Measurements from ENCODE around the gene TESPA1. TPM values are rescaled to one million over a fixed set of nuclear protein-coding genes. Genes with fewer than 3 reads are reported as not detected.
A peak's percentile ranks its signal among the peaks of the same experiment; 100 is the strongest.

The TESPA1 gene
- total and polyA plus RNA-seq, 9 of the 15 experiments (the other 6 are each of a cell fraction or from before 2014, with no cell fraction given): 0.72 to 7.1 (median 2.4) TPM

GRCh38 chr12:55019784-55020183 lies 35.2 kb upstream of the TESPA1 start, which contains the start of gene NEUROD4 (continued):
- TF ChIP-seq ZNF316 (IDR thresholded peaks at IDR 0.05) (no peak), STAT6 (CRISPR knock-in tag; IDR thresholded peaks at IDR 0.05) (no peak), ZNF695 (CRISPR knock-in tag; IDR thresholded peaks at IDR 0.05) (no peak), LEF1 (IDR thresholded peaks at IDR 0.05) (no peak), CREB3L1 (IDR thresholded peaks at IDR 0.05; ENCODE audit: borderline replicate concordance, low read depth) (no peak), ZNF184 (CRISPR knock-in tag; IDR thresholded peaks at IDR 0.05) (no peak), CTCFL (IDR thresholded peaks at IDR 0.05; ENCODE audit: borderline replicate concordance, insufficient read depth, low read depth, low read length, poor library complexity, severe bottlenecking) (no peak), MTA2 (IDR thresholded peaks at IDR 0.05; ENCODE audit: low read depth) (no peak), RNF2 (IDR thresholded peaks at IDR 0.05) (no peak), E2F1 (CRISPR knock-in tag; IDR thresholded peaks at IDR 0.05) (no peak; the same call in 1 of the 2 replicates), HMG20A (CRISPR knock-in tag; conservative IDR thresholded peaks at IDR 0.05) (no peak), SLC30A9 (CRISPR knock-in tag; IDR thresholded peaks at IDR 0.05) (no peak), ZNF146 (CRISPR knock-in tag; IDR thresholded peaks at IDR 0.05; ENCODE audit: unreplicated experiment) (no peak), POLR2G (IDR thresholded peaks at IDR 0.05; ENCODE audit: low read depth, low read length) (no peak), POLR2AphosphoS5 (IDR thresholded peaks at IDR 0.05; ENCODE audit: control insufficient read depth, insufficient read depth, low read depth, low read length) (no peak), NR2C2 (CRISPR knock-in tag; IDR thresholded peaks at IDR 0.05) (0 out of 2 replicates have a peak, but pooled peaks have one; percentile 18), NR2C2 (tag; IDR thresholded peaks at IDR 0.05) (no peak), RAD51 (IDR thresholded peaks at IDR 0.05; ENCODE audit: borderline replicate concordance, low read depth) (no peak), HBP1 (CRISPR knock-in tag; IDR thresholded peaks at IDR 0.05) (no peak)
